SU-DHL-6 (cell line): Measurements from ENCODE around the gene IL17RD.

Experiments
- CTCF ChIP-seq: fragments of 200-600 bp; sonication (generic); IDR thresholded peaks from one replicate; pipeline ENCODE4 v1.5.1; 2017; ENCODE audit warnings: antibody characterized with exemption, mild to moderate bottlenecking, low read length, moderate library complexity; ENCODE audit not compliant: insufficient read depth, poor library complexity, severe bottlenecking
- EZH2phosphoT487 ChIP-seq: fragments of 200-600 bp; sonication (generic), shearing (Covaris generic); conservative IDR thresholded peaks from 2 replicates; pipeline ENCODE4 v1.6.1; 2018; ENCODE audit warnings: mild to moderate bottlenecking, antibody characterized with exemption, low read length, moderate library complexity, mixed read lengths

- TF ChIP-seq CTCF = no peak
- TF ChIP-seq EZH2phosphoT487 = no peak
Measured at GRCh38 chr3:57131210-57131588, 34.0 kb downstream of the IL17RD start.
